ENCODE data around the gene LIPG.
"Not testable (repeated sequence)": the region's sequence is repeated elsewhere in the genome, so short reads cannot be mapped to it uniquely, and the experiment has no call there.

Gene LIPG

DNA sequence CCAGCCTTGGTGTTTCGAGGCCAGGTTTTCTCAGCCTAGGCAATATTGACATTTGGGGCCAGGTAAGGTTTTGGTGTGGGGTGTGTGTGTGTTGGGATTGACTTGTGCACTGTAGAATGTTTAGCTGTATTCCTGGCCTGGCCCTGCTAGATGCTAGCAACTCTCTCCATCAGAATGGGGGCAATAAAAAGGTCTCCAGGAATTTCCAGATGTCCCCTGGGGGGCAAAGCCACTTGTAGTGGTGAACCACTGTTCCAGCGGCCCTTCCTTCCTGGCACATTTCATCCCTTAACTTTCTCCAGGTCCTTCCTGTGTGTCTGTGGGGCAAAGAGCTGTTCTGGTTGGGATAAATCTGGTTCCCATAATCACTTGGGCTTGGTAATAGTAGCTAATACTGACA lies 12.0 kb downstream of the LIPG start:
- DNase-seq, result no peak

DNA sequence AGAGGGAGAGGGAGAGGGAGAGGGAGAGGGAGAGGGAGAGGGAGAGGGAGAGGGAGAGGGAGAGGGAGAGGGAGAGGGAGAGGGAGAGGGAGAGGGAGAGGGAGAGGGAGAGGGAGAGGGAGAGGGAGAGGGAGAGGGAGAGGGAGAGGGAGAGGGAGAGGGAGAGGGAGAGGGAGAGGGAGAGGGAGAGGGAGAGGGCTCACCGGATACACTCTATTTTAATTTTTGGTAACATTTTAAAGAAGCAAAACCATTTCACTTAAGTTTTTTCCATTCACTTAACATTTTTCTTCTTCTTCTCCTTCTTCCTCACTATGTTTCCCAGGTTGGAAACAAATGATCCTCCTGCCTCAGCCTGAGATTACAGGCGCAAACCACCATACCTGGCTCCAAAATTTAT lies 17.2 kb downstream of the LIPG start:
- not testable (repeated sequence) for DNase-seq

DNA sequence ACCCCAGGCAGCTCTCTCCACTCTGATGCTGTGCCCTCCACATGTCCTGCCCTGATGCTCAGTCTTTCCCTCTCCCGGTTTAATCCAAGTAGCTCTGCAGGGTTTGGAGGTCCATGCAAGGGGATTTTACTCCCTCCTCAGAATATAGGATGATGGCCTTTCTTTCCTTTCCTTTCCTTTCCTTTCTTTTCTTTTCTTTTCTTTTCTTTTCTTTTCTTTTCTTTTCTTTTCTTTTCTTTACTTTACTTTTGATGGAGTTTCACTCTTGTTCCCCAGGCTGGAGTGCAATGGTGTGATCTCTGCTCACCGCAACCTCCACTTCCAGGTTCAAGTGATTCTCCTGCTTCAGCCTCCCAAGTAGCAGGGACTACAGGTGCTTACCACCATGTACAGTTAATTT lies 17.7 kb downstream of the LIPG start:
- not testable (repeated sequence) for DNase-seq

DNA sequence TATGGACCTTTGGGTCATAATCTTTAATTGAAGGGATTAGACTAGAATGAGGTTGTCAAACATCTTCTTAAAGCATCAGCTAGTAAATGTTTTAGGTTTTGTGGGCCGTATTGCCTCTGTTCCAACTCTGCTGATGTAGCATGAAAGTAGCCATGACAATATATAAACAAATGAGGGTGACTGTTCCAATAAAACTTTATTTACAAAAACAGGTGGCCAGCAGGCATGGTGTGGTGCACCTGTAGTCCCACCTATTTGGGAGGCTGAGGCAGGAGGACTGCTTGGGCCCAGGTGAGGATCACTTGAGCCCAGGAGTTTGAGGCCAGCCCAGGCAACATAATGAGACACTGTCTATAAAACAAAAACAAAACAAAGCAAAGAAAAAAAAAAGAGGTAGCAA lies 18.4 kb downstream of the LIPG start:
- no peak for DNase-seq

DNA sequence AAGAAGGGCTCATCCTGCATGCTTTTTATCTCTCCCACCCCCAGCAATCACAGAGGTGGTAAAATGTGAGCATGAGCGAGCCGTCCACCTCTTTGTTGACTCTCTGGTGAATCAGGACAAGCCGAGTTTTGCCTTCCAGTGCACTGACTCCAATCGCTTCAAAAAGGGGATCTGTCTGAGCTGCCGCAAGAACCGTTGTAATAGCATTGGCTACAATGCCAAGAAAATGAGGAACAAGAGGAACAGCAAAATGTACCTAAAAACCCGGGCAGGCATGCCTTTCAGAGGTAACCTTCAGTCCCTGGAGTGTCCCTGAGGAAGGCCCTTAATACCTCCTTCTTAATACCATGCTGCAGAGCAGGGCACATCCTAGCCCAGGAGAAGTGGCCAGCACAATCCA lies 19.5 kb downstream of the LIPG start:
- no peak for DNase-seq

DNA sequence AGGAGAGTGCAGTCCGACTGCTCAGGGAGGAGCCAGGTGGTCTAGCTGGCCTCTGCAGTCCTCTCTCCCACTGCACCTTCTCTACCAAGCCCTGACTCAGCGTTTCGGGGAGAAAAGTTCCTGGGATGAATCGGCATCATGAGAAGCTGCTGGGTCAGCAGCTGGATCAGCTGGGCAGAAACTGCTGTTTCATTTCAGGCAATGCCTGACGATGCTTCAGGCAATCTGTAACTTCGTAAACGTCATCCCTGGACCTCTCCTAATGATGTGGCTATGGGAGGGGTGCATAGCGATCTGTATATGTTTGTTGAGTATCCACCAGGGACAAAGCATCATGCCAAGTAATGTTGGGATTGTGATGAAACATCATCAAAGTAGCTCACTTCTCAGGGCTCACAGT lies 20.7 kb downstream of the LIPG start:
- no peak for DNase-seq

DNA sequence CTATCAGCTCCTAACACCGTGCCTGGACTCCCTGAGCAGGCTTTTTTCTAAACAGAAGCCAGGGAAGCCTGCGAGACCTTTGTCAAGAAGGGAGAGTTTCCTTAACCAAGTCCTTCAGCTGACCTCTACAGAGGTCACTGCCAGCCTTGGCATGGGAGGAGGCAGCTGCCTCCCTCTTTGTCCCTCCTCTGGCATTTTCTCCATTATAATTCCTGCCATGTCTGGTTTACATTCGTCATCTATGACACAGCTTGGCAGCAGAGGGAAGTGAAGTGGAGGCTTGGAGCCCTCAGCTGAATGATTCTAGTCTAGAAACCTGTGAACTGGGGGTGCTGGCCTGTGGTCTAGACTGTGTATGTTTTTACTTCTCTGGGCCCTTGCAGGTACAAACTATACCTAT lies 22.5 kb downstream of the LIPG start:
- DNase-seq, result no peak

DNA sequence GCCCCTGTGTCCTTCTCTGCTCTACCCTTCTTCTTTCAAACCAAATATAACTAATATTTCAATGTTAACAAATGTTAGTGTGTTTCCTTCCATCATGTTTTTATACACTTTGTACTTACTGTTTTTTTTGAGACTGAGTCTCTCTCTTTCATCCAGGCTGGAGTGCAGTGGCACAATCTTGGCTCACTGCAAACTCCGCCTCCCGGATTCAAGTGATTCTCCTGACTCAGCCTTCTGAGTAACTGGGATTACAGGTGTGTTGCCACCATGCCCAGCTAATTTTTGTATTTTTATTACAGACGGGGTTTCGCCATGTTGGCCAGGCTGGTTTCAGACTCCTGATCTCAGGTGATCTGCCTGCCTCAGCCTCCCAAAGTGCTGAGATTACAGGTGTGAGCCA lies 23.1 kb downstream of the LIPG start:
- not testable (repeated sequence) for DNase-seq

DNA sequence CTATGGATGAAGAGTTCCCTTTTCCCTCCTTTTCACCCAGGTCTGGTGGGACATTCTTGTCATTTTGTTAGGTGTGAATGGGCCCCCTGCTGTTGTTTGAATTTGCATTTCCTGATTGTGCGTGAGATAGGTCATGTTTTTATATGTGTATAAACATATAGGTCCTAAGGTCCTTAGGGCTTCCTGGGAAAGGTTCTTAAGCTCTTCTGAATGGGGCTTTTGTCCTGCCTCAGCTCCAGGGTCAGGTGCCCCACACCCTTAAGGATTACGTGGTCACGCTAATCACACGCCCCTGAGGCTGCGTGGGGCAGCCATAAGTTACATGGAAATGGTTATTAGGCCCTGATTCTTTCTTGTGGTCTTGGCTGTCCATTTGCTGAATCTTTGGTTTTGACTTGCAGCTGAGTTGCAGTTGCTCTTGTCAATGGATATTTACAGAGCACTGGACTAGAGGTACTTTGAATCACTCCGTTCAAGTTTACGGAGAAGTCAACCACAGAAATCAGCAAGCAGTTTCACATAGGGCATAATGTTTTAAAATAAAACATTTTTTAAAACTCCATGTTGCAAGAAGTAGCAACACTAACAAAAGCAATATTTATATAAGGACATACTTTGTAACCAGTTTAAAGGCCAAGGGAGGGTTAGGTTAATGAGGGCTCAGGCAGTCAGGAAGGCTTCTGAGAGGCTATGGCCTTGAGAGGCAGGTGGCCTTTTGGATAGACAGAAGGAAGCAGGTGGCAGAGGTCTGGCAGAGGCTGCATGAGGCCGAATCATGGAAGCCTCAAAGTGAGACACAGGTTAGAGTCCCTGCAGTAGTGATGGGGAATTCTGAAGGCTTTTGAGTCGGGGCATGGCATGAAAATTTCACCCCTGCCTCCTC lies 24.2 kb downstream of the LIPG start:
- DNase-seq, result no peak

DNA sequence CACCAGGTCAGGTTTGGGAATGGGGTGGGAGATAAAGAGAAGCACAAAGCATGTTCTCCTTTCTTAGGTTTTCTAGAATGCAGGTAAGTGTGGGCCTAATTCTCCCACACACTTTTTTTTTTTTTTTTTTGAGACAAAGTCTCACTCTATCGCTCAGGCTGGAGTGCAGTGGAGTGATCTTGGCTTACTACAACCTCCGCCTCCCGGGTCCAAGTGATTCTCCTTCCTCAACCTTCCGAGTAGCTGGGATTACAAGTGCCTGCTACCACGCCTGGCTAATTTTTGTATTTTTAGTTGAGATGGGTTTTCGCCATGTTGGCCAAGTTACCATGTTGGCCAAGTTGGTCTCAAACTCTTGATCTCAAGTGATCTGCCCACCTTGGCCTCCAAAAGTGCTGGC lies 26.3 kb downstream of the LIPG start:
- DNase-seq, result no peak

DNA sequence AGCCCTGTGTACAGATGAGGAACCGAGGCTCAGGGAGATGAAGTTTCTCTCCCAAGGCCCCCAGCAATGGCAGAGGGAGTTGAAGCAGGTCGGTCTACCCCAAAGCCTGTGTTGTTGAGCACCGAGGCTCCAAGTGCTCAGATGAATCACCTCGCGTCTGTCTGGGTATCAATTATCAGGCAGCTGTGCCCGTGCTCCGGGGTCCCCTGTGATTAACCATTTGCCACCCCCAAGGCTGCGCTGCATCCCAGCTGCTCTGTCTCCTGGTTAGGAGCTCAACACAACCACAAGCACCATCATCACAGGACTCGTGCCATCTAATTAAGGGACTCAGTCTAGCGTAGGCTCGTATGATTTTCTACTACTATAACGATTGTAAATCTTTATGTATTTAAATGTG lies 27.1 kb downstream of the LIPG start:
- no peak for DNase-seq

DNA sequence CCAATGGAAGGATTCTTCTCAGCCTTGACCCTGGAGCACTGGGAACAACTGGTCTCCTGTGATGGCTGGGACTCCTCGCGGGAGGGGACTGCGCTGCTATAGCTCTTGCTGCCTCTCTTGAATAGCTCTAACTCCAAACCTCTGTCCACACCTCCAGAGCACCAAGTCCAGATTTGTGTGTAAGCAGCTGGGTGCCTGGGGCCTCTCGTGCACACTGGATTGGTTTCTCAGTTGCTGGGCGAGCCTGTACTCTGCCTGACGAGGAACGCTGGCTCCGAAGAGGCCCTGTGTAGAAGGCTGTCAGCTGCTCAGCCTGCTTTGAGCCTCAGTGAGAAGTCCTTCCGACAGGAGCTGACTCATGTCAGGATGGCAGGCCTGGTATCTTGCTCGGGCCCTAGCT lies 28.8 kb downstream of the LIPG start:
- DNase-seq, result no peak

DNA sequence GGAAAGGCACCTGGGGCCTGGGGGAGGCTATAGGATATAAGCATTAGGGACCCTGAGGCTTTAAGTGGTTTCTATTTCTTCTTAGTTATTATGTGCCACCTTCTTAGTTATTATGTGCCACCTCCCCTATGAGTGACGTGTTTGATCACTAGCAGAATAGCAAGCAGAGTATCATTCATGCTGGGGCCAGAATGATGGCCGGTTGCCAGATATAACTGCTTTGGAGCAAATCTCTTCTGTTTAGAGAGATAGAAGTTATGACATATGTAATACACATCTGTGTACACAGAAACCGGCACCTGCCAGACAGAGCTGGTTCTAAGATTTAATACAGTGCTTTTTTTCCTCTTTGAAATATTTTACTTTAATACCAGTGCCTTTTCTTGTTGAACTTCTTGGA lies 29.4 kb downstream of the LIPG start:
- no peak for DNase-seq

DNA sequence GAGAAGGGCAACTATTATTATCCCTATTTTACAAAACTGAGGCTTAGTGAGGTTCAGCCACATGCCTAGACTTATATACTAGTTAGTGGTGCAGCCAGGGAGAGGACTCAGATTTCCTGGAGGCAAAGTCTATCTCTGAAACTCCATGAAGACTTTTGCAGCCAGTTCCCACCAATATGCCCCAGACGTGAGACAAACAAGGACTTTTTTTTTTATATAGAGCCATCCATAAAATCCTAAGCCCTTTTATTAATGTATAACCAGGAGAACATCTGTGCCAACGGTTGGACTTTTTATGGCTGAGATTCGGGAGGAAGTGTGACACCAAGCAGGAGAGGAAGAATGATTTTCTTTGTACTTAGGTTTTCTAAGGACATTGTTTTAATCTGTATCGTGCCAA lies 29.9 kb downstream of the LIPG start:
- DNase-seq, result no peak

DNA sequence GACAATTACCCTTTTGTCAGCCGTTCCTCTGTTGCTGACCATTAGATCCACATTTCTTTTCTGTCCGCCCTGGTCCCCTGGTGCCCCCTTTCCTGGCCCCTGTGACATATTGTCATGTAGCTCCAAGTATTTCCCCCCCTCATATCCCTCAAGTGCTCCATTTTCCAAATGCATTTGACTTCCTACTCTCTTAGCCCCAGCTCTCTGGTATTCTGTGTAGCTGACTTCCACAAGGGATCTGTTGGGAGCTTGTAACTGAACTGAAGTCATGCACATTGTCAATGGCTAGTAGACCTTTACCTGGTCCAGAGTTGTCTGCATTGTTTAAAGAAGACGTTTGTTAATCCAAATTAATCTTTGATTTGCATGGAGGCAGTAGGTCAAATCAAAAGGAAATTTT lies 34.8 kb downstream of the LIPG start:
- no peak for DNase-seq

DNA sequence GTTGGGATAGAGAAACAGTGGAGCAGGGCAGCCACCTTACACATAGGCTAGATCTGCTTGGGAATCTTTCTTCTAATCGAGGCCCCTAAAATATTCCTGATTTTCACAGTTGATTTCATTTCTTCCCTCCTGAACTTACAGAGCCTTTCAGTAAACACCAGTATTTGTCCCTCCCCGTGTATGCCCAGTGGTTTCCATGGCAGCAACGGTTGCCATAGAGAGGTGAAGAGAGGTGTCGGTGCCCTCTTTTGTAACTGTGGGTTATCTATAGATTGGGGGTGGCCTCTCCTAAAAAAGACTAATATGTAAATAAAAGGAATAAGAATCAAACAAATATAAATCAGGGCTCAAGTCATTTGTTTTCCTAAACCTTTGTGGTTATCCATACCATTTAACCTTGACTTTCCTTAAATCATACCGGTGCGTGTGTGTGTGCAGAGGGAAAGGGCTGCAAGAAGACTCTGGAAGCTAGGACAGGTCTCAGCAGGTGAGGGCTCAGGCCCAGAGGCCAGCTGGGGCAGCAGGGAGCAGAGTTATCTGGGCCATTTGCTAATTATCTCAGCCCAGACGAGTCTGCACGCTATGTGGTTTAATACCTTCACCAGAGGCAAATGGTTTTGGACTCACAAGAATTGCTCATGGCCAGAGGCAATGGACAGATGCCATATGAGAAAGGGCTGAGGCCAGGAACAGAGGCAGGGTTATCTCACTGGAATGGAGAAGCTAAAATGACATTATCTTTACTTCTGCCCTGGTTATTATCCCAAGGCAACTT lies 35.5 kb downstream of the LIPG start:
- no peak for DNase-seq

DNA sequence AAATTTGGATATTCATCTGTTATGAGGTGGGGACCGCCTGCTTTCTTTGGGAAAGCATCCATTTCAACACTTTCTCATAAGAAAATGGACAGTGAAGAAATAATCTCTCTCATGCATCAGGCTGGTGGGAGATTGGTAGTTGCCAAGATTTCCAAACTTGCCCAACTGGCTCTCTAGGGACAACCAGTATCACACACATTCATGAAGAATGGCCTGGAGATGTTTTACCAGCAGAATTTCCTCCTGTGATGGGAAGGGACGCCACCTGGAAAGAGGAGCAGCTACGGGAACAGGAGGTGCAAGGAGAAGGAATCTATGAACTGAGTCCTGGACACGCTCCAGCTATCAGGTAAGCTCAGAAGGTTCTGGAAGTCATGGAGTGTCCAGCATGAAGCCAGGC lies 39.4 kb downstream of the LIPG start:
- no peak for DNase-seq

DNA sequence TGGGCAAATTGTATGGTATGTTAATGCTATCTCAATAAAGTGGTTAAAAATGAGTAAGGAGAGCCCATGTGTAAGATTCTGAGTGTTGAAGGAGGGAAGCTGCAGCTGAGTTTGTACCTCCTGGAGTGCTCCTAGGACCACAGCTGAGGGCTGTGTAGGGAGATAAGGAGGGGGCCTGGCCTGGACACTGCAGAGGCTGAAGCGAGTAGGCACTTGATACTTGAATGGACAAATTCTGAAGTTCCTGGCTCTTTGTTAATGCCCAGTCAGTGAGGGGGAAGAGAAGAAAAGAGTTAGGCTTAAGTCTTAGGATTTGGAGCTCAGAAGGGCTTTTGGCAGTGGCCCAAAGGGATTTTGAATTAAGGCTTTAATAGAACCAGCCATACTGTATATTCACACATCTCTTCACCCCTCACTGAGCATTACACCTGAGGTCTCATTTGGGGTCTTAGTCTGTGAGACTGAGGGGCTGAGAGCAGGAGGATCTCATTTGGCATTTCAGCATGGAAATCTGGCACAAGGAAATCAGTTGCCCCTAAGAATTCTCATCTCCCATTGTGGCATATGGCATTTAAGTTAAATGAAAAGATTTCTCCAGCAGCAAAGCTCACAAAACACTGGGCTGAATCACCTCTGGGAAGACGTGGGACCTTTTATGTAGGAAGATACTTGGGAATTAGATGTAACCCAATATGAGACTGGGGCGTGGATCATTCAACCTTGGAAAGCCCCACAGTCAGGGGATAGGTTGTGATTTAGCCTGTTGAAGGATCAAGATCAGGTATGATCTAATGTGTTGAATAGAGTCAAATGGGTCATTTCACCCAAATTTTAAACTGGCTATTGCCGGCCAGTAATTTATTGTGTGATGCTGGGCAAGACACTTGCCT lies 46.8 kb downstream of the LIPG start:
- DNase-seq, result no peak

DNA sequence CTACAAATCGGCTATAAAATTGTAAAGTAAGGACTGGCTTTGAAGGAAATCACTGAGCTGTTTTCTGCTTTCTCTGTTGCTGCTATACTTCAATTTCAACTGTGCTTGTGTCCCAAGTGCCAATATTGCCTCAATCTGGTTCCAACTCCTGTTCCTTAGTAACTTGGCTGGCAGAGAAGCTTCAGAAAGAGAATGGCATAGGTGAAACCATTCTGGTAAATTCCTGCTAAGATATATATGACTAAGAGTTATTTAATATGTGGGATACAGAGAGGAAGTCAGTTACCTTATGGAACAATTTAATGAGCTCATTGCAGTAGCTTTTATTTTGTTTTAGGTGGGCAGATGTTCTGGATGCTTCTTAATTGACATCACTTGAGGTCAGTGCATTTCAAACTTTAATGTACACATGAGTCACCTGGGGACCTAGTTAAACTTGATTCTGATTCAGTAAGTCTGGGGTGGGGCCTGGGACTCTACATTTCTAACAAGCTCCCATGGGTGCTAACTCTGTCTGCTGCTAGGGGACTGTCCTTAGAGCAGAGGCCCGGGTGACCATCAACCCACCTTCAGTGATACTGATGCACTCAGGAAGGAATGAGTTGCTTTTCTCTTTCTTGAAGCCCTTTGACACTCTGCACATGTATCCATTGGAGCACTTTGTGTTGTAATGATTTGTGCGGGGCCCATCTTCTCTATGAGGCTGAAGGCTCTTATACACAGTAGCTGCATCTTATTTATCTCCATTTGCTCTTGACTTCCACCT lies 47.6 kb downstream of the LIPG start:
- DNase-seq, result no peak

DNA sequence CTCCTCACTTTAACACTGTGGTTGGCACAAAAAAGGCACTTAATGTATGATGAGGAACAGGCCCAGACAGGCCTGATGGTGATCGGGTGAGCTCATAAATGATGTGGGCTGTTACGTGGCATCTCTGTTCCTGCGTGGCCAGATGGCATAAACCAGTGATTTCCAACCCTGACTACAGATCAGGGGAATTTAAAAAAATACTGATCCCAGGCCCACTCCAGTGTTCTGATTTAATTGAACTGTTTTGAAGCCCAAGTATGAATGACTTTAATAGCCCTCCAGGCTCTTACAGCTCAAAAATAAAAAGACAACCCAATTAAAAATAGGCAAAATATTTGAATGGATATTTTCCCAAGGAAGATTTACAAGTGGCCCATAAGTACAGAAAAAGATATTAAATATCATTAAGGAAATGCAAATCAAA lies 48.2 kb downstream of the LIPG start:
- DNase-seq, result no peak

DNA sequence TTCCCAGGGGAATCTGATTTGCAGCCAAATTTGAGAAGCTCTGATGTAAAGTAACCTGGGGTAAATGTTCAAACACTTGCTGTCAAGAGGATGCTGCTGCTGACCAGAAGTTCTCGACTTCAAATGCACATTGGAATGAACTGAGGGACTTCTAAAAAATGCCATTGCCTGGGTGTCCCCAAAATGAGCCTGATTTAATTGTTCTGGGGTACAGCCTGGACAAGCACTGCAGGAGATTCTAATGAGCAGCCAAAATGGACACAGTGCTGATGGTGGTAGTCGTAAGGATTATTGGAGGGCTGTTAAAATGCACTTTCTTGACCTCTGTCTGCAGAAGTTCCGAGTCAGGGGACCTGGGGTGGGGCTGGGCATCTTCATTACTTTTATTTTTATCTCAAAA lies 49.5 kb downstream of the LIPG start:
- no peak for DNase-seq

DNA sequence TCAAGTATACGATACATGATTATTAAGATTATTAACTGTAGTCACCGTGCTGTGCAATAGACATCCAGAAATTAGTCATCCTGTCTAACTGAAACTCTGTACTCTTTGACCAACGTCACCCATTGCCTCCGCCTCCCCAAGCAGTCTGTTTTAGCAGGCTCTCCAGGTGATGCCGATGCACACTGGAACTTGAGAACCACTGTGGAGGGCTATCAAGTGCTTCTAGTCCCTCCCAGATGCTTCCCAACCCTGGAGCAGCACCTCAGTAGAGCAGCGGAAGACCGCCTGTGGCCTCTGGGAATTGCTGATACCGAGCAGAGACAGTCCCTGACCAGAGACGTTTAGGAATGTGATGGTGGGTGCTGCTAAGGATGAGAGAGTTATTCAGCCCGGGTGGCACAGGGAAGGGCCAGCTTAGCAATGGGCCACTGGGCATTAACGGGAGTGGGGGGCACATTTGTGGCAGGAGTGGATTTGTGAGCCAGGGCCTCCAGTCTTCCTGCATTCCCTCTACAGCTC lies 50.7 kb downstream of the LIPG start:
- DNase-seq, result no peak
